ENCODE results near the gene JPT2. TPM values are rescaled to one million over a fixed set of nuclear protein-coding genes. Genes with fewer than 3 reads are reported as not detected.
A peak's percentile ranks its signal among the peaks of the same experiment; 100 is the strongest.

JPT2 gene
- total RNA-seq: 56.9 and 98.6 TPM in 2 replicates

DNA sequence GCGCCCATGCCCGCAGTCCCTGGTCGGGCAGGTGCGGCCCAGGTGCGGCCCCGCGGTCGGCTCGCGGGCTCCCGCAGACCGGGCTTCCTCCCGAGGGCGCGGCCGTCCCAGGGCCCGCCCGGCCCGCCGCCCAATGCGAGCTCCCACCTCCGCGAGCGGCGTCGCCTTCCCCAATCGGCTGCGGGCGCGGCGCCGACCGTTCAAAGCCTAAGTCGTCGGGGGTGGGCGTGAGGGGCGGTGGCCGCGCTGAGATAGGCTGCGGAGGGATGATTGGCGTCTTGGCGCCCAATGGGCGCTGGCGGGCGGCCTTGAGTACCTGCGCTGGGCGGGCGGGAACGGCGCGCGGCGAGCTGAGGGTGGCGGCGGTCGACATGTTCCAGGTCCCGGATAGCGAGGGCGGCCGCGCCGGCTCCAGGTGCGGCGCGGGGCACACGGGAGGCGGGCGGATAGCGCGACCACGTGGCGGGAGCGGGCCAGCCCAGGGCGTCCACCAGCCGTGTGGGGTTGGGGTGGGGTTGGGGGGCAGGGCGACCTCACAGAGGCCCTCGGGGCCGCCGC, at the start of gene JPT2:
TSS of gene JPT2 (plus strand) at position 338 of the 558 bp plus-strand sequence. CDS start at position 372, 34 bp downstream.

GRCh38 chr16:1705688-1706385, 27.8 kb downstream of the JPT2 start, which contains the start of gene MAPK8IP3:
TSS of gene MAPK8IP3 (plus strand) at chr16:1706195. CDS start at chr16:1706340, 145 bp downstream.

Small RNAs within 50 kb of the gene (small RNA-seq; reads per million reads assigned to genes)
- gene MIR3177: 0.55 reads per million, percentile 31 among the genes with 10 or more reads in this experiment

Other genes starting within 250 kb of the JPT2 start
- gene PERCC1, start 247.2 kb upstream of the JPT2 start, total RNA-seq: not detected in 2 replicates
- gene CCDC154, start 233.7 kb upstream of the JPT2 start, total RNA-seq: 0.33 and 0.39 TPM in 2 replicates
- 47.3 and 78.1 TPM in 2 replicates for gene CLCN7, start 203.3 kb upstream of the JPT2 start, total RNA-seq
- not detected in 2 replicates for gene PTX4, start 189.3 kb upstream of the JPT2 start, total RNA-seq
- gene TELO2, start 184.9 kb upstream of the JPT2 start, total RNA-seq: 15.3 and 18.9 TPM in 2 replicates
- under 0.01 TPM in 1 of 2 replicates, not detected in the other for gene TMEM204, start 144.6 kb upstream of the JPT2 start, total RNA-seq
- gene IFT140, start 66.2 kb upstream of the JPT2 start, total RNA-seq: 38.5 and 45.2 TPM in 2 replicates
- gene CRAMP1, start 65.9 kb upstream of the JPT2 start, total RNA-seq: 17.2 and 20.8 TPM in 2 replicates
- 80.5 and 89.4 TPM in 2 replicates for gene MAPK8IP3, start 27.9 kb downstream of the JPT2 start, total RNA-seq
- 36.2 and 52.6 TPM in 2 replicates for gene NME3, start 93.3 kb downstream of the JPT2 start, total RNA-seq
- 13.8 and 14.1 TPM in 2 replicates for gene EME2, start 94.5 kb downstream of the JPT2 start, total RNA-seq
- gene MRPS34, start 94.9 kb downstream of the JPT2 start, total RNA-seq: 47.1 and 64.6 TPM in 2 replicates
- 61.6 and 63.6 TPM in 2 replicates for gene SPSB3, start 104.3 kb downstream of the JPT2 start, total RNA-seq
- 56.5 and 92.0 TPM in 2 replicates for gene NUBP2, start 104.7 kb downstream of the JPT2 start, total RNA-seq
- gene IGFALS, start 115.4 kb downstream of the JPT2 start, total RNA-seq: not detected in 2 replicates
- gene HAGH, start 148.5 kb downstream of the JPT2 start, total RNA-seq: 5.9 and 24.5 TPM in 2 replicates
- gene FAHD1, start 148.9 kb downstream of the JPT2 start, total RNA-seq: 27.9 and 56.2 TPM in 2 replicates
- not detected in 2 replicates for gene MEIOB, start 193.9 kb downstream of the JPT2 start, total RNA-seq
- gene HS3ST6, start 240.1 kb downstream of the JPT2 start, total RNA-seq: not detected in 2 replicates